Aorta (tissue), 5 donors: ENCODE results near the gene AUTS2. TPM values are rescaled to one million over a fixed set of nuclear protein-coding genes. Genes with fewer than 3 reads are reported as not detected.

ENCODE experiments used
- ATAC-seq: fragments of 200-7000 bp; cut with Tn5 transposase; one replicate; pipeline ENCODE4 v1.9.1; 2022; ENCODE audit warnings: moderate library complexity; ENCODE audit not compliant: low FRiP score
- DNase-seq, 2 donors: peaks; one replicate each; pipeline ENCODE4 v3.0.0-alpha.2; 2020
- H3K27ac ChIP-seq, 2 donors: one replicate each; pipeline ENCODE4 v1.5.1; 2013; ENCODE audit warnings: low read length in 2 of 2, mild to moderate bottlenecking in 2 of 2, moderate library complexity in 2 of 2, control low read depth in 1 of 2, inconsistent platforms in 1 of 2, low read depth in 1 of 2
- H3K27me3 ChIP-seq, 2 donors: one replicate each; pipeline ENCODE4 v1.6.1; 2013; ENCODE audit warnings: control low read depth in 1 of 2, low read length in 1 of 2, mild to moderate bottlenecking in 1 of 2, moderate library complexity in 1 of 2; ENCODE audit not compliant: insufficient read depth in 2 of 2, control insufficient read depth in 1 of 2
- H3K36me3 ChIP-seq, 2 donors: one replicate each; pipeline ENCODE4 v1.6.1; 2013; ENCODE audit warnings: control low read depth in 1 of 2, low read length in 1 of 2, mild to moderate bottlenecking in 1 of 2; ENCODE audit not compliant: insufficient read depth in 2 of 2, control insufficient read depth in 1 of 2
- H3K4me1 ChIP-seq, 2 donors: one replicate each; pipeline ENCODE4 v1.6.1; 2013; ENCODE audit warnings: low read length in 2 of 2, control low read depth in 1 of 2, mild to moderate bottlenecking in 1 of 2, moderate library complexity in 1 of 2; ENCODE audit not compliant: insufficient read depth in 2 of 2, control insufficient read depth in 1 of 2
- H3K4me3 ChIP-seq, 2 donors: one replicate each; pipeline ENCODE4 v1.5.1; 2013; ENCODE audit warnings: low read length in 2 of 2, control low read depth in 1 of 2, mild to moderate bottlenecking in 1 of 2
- H3K9me3 ChIP-seq: one replicate; pipeline ENCODE4 v1.6.1; 2013; ENCODE audit warnings: mild to moderate bottlenecking, low read length; ENCODE audit not compliant: control insufficient read depth
- WGBS, 2 donors: extraction: QIAGEN DNeasy Blood & Tissue Kit; methylation state at CpG; one replicate each; pipeline ENCODE4 v1.1.7; 2013; 5-methylcytosine and 5-hydroxymethylcytosine counted together
- intact Hi-C, 2 donors: fragments of 100-400 bp; cut with DNase I; formaldehyde crosslinking; loops; one replicate each; pipeline versions ENCODE4 v1.14.2 to v1.15.0; 2022
- polyA plus RNA-seq, 2 donors: library from polyadenylated mRNA; stranded (reverse); fragments of 200-250 nt; gene quantifications; one replicate each; pipeline ENCODE4 v1.2.3, GENCODE V29; 2013
- total RNA-seq, 2 donors: library from RNA; stranded (reverse); fragmentation: NEBNext Ultra II Directional; extraction: Animal tissue kit (Norgen Biotek cat#: 25700); gene quantifications; one replicate each; pipeline ENCODE4 v1.2.1, GENCODE V29; 2021
- donor health status: healthy with polysubstance abuse.
- donor health status: Bipolar disorder and iron deficiency.
- donor health status: DM: no; HTN: no; CAD: no.
- donor health status: DM: no; HTN: no; CAD: no.
- donor health status: DM: yes; HTN: yes; CAD: no.

Gene AUTS2
- total and polyA plus RNA-seq, 4 donors: 3.9 to 102 (median 57.0) TPM

DNA sequence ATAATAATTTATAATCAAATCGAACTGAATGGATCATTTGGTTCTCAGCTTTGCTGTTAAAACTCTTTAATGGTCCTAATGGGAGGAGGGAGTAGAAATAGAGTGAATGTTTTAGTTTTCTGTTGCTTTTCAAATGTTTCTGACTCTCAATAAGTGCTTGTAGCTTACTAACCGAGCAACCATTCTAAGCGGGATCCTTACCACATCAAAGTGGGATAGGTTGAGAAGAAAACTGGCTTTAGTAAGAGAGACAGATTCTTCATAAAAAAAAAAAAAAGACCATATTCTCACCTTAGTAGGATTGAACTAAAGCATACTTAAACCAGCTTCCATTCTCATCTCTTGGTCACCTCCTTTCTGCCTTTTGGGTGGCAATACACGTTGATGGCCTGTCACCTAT lies 584.2 kb downstream of the AUTS2 start:
- Histone ChIP-seq H3K27ac (no peak overlapping the region), H3K27me3 (no peaks in the 10 kb centered on the region), H3K36me3 (no peaks in the 10 kb centered on the region), H3K4me3 (no peak overlapping the region), H3K9me3 (no peaks in the 10 kb centered on the region), H3K4me1 (peaks cover 4 to 11% of the 10 kb centered on the region in 2 donors)
- no peak for ATAC-seq
- DNase-seq: no peak
- WGBS, 2 donors: 95% methylated on average over 4 of the region's 4 CpGs
- intact Hi-C loops: no loop called here

DNA sequence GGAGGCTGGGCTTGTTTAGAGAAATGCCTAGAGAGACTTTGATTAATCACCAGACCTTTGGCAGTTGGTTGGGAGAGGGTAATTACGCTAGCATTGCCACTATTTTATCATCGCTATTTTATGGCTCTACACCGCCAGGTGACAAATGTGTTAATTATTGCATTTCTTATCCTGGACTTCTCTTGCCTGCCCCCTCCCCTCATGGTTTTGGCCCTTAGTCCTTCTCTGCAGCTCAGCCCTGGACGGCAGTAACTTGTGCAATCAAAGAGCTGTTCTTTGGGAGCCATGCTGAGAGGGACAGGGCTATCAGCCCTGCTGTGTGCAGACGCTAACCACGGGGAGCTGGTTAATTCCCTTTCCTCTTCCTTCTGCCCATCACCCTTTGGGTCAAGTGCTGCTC lies 585.0 kb downstream of the AUTS2 start:
- Histone ChIP-seq H3K4me1 (peaks cover 4 to 11% of the 10 kb centered on the region in 2 donors), H3K36me3 (no peaks in the 10 kb centered on the region), H3K27me3 (no peaks in the 10 kb centered on the region), H3K27ac (no peak overlapping the region), H3K4me3 (no peak overlapping the region), H3K9me3 (no peaks in the 10 kb centered on the region)
- DNase-seq (no peak), ATAC-seq (no peak)
- intact Hi-C loops: no loop called here
- 45 to 62% methylated on average over 6 of the region's 6 CpGs for WGBS, 2 donors

DNA sequence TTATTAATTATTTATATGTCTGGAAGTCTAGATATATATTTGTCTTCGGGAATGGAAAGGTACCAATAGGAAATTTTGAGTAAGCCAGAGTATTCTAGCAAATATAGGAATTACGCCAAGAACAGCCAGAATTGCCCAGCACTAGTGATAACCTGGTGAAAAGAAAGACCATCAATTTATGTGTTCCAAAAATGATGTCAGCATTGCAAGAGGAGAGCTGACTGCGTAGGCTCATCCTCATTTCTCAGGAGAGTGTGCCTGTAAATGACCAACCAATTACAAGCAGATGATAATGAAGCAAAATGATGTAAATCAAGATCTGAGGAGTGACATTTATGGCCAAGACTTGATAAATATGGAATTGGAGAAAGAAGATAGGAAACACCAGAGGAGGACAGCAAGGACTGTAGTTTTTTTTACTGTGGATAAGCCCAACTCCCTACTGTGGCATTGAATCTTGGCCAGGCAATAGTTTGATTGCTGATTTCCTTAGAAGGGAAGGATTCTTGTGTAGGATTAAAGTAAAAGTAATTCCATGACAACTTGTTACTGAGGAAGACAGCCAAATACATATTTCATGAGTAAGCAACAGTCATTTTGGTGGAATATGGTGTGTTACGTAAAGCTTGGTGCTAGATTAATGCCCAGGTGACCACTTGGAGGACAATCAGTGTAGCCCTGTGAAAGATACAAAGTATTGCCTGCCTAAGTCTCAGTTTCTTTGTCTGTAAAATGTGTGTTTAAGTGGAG lies 590.8 kb downstream of the AUTS2 start:
- H3K36me3 ChIP-seq: no peaks in the 10 kb centered on the region
- WGBS, 2 donors: 94% methylated on average over 4 of the region's 4 CpGs
- no peaks in the 10 kb centered on the region for H3K9me3 ChIP-seq
- intact Hi-C loops: no loop called here
- H3K27ac ChIP-seq: no peak overlapping the region
- DNase-seq: no peak
- ATAC-seq: no peak
- no peak overlapping the region for H3K4me3 ChIP-seq
- H3K27me3 ChIP-seq: no peaks in the 10 kb centered on the region
- no peaks in the 10 kb centered on the region for H3K4me1 ChIP-seq

DNA sequence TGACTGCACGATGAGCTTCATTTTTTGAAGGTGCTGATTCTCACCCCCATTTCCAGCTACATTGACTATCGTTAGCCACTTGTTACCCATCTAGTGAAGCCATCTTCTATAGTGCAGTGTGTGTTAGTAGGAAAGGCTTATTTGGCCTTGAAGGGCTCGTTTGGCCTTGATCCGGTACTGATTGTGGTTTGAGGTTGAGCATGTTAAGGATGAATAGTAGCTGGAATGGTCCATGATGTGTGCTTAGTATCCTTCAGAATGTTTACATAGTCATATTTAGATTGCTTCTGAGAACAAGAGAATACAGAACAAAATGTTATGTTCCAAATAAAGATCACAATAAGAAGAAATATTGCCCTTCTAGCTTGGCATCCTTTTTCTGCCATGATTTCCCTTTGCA lies 591.5 kb downstream of the AUTS2 start:
- Histone ChIP-seq H3K27ac (no peak overlapping the region), H3K4me3 (no peak overlapping the region), H3K36me3 (no peaks in the 10 kb centered on the region), H3K4me1 (no peaks in the 10 kb centered on the region), H3K9me3 (no peaks in the 10 kb centered on the region), H3K27me3 (no peaks in the 10 kb centered on the region)
- DNase-seq (no peak), ATAC-seq (no peak)
- intact Hi-C loops: loop anchor here (5.0 to 10.0 kb wide), 3 partner anchors 195 to 508 kb away; no protein-coding TSS in a partner anchor
- 93 to 98% methylated on average over 4 of the region's 4 CpGs for WGBS, 2 donors

DNA sequence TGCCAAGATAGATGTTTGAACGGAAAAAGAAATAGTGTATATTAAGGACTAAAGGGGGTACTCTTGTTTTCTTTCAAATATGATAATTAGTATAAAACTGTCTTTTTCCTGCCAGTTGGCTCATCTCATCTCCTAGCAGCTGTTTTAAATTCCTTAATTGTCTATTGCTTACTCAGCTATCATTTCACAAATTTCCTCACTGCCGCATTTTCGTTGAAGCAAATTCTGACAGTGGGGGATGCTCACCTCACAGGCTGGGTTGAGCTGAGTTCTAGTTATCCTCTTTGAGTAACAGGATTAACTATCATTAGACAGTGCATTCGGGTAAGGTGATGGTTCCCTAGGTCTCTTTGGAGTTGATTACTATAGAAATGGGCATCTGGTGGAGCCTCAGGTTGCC lies 592.0 kb downstream of the AUTS2 start:
- H3K27ac ChIP-seq: no peak overlapping the region
- ATAC-seq (no peak), DNase-seq (no peak)
- no peaks in the 10 kb centered on the region for H3K4me1 ChIP-seq
- intact Hi-C loops: loop anchor here (5.0 to 10.0 kb wide), 3 partner anchors 195 to 507 kb away; no protein-coding TSS in a partner anchor
- no peaks in the 10 kb centered on the region for H3K36me3 ChIP-seq
- no peaks in the 10 kb centered on the region for H3K9me3 ChIP-seq
- WGBS, 2 donors: 95 to 99% methylated on average over 4 of the region's 4 CpGs
- no peaks in the 10 kb centered on the region for H3K27me3 ChIP-seq
- H3K4me3 ChIP-seq: no peak overlapping the region

DNA sequence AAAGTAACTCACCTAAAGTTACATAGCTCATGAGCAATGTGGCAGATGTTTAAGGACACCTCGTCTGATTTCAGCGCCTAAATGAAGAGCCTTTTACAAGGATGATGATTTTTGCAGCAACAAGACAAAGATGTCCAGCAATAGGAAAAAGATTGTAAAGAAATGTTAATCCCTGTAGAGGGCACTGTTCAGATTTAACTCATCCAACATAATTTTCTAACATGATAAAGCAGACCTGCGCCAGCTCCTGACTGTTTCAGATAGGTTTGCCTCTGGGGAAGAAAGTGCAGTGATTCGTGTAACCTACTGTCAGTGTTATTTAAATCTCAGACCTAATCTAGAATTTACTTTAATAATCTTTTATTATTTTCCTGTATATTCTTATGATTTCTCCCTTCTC lies 595.2 kb downstream of the AUTS2 start:
- ATAC-seq (no peak), DNase-seq (no peak)
- intact Hi-C loops: loop anchor here (5.0 to 10.0 kb wide), 3 partner anchors 191 to 504 kb away; no protein-coding TSS in a partner anchor
- no peaks in the 10 kb centered on the region for H3K4me1 ChIP-seq
- no peaks in the 10 kb centered on the region for H3K27me3 ChIP-seq
- H3K36me3 ChIP-seq: no peaks in the 10 kb centered on the region
- no peak overlapping the region for H3K27ac ChIP-seq
- WGBS, 2 donors: 38 to 40% methylated on average over 4 of the region's 4 CpGs
- no peaks in the 10 kb centered on the region for H3K9me3 ChIP-seq
- H3K4me3 ChIP-seq: no peak overlapping the region

DNA sequence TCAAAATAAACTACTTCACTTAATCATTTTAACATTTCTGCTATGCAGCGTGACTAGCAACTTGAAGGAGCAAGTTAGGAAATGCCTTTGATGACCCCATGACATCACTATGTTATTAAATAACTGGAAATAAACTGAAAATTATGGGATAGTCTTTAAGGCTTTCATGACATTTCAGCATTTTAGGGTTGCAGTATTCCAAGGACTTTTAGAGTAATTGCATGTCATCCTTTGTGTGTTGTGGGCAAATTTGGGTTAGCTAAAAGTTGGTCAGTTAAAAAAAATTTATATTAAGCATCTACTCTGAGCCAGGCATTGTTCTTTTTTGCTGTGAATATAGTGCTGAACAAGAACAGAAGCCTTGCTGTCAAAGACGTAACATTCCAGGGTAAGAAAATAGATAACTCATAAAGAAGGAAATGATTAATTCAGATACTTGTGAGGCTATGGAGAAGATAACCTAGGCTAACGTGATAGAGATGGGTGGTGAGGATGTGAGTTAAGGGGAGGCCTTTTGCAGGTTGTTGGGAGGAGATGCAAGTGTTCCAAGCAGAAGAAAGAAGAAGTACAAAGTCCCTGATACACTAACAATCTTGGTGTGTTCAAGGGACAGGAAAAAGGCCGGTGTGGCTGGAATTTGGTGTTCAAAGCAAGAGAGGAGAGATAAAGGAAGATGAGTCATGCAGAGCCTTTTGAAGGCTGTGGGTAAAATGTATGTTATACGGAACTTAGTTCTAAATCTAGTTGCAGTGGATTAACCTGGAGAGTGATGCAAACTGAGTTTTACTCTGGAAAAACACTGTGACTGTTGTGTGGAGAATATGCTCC lies 610.2 kb downstream of the AUTS2 start:
- Histone ChIP-seq H3K27ac (no peak overlapping the region), H3K27me3 (no peaks in the 10 kb centered on the region), H3K4me1 (peaks cover 0 to 2% of the 10 kb centered on the region in 2 donors), H3K9me3 (no peaks in the 10 kb centered on the region), H3K36me3 (no peaks in the 10 kb centered on the region), H3K4me3 (no peak overlapping the region)
- no peak for ATAC-seq
- WGBS, 2 donors: 81 to 88% methylated on average over 5 of the region's 5 CpGs
- DNase-seq: no peak
- intact Hi-C loops: no loop called here

DNA sequence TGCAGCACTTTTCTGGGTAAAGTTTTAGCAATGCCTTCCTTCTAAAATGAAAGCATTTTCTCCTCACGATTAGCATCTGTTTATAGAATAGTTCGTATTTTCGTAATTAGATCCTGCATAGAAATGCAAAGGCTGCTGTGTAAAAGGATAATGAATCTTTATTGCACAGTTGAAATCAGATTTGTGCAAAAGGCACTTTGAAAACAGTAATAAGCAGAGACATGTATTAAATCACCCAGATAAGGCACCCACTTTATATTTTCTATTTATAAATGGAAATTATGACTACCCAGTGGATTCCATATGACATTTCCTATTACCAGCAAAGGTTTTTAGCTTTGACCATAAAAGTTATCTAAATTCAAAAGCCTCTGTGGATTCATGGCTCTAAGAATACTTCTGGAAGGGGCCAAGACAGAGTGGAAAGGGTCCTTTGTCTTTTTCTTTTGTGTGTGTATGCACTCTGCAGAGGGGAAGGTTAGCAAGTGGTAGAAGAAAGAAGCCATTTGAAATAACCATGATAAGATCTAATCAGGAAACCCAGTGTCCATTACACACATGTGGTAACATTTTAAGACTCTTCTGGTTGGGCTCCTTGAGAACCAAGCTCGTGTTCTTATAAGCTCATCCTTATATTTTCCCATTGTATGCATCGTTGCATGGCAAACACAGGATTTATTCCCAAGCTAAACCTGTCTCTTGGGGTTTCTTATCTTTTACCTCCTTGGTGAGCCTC lies 612.1 kb downstream of the AUTS2 start:
- no peak overlapping the region for H3K27ac ChIP-seq
- no peaks in the 10 kb centered on the region for H3K36me3 ChIP-seq
- no peaks in the 10 kb centered on the region for H3K27me3 ChIP-seq
- WGBS, 2 donors: 71 to 72% methylated on average over 5 of the region's 5 CpGs
- intact Hi-C loops: no loop called here
- no peak overlapping the region for H3K4me3 ChIP-seq
- peaks cover 0 to 2% of the 10 kb centered on the region in 2 donors for H3K4me1 ChIP-seq
- DNase-seq (no peak), ATAC-seq (no peak)
- no peaks in the 10 kb centered on the region for H3K9me3 ChIP-seq
